ES-I3 (cell line): ENCODE measurements around the gene MRPL40.

Source experiments
- H3K36me3 ChIP-seq: 2 replicates; pipeline ENCODE4 v1.6.1; 2013; ENCODE audit warnings: mild to moderate bottlenecking, low read length, control low read depth, moderate library complexity; ENCODE audit not compliant: insufficient read depth
- H3K4me1 ChIP-seq: 2 replicates; pipeline ENCODE4 v1.6.1; 2013; ENCODE audit warnings: mild to moderate bottlenecking, control low read depth, low read length; ENCODE audit not compliant: insufficient read depth
- H3K9ac ChIP-seq: 2 replicates; pipeline ENCODE4 v1.6.1; 2013; ENCODE audit warnings: low read depth, mild to moderate bottlenecking, low read length, moderate library complexity
- H3K9me3 ChIP-seq: 2 replicates; pipeline ENCODE4 v1.6.1; 2013; ENCODE audit warnings: mild to moderate bottlenecking, low read length, moderate library complexity; ENCODE audit not compliant: control insufficient read depth, insufficient read depth

The MRPL40 gene

DNA sequence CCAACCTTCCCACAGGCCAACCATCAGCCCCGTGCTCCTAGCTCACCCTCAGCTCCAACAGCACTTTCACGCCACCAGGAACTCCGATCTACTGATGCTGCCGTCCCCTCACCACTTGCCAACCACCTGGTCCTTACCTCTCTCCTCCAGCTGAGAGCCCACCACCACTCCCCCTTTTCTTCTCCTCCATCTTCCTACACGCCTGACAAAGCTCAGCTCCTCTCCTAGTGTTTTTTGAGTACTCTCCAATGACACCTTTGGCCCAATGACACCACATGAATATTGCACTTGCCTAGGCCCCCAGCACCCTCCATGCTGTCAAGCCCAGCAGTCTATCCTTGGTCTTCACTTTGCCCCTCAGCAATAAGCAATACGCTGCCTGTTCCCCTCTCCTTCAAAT lies 31.5 kb upstream of the MRPL40 start:
- Histone ChIP-seq H3K9ac (no peak overlapping the region), H3K36me3 (peaks cover 23% of the 10 kb centered on the region), H3K9me3 (no peaks in the 10 kb centered on the region), H3K4me1 (no peaks in the 10 kb centered on the region)

DNA sequence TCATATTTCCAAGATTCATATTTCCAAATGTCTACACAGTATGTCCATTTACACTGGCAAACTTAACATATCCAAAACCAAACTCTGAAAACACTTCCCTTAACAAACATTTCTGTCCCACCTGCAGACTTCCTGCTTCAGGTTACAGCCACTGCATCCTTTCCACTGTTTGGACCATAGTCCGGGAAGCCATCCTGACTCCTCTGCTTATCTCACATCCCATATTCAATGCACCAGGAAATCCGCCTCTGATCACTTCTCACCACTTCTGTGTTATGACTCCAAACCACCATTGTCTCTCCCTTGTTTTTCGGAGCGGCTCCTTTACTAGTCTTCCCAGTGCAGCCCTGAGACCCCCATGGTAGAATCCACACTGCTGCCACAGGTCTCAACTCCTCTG lies 30.9 kb upstream of the MRPL40 start:
- Histone ChIP-seq H3K9me3 (no peaks in the 10 kb centered on the region), H3K36me3 (peaks cover 24% of the 10 kb centered on the region), H3K9ac (no peak overlapping the region), H3K4me1 (no peaks in the 10 kb centered on the region)

GRCh38 chr22:19402642-19403191 lies 29.6 kb upstream of the MRPL40 start:
- H3K4me1 ChIP-seq = no peaks in the 10 kb centered on the region
- no peaks in the 10 kb centered on the region for H3K9me3 ChIP-seq
- peaks cover 23% of the 10 kb centered on the region for H3K36me3 ChIP-seq
- H3K9ac ChIP-seq = no peak overlapping the region

- Histone ChIP-seq H3K4me1 (no peaks in the 10 kb centered on the region), H3K9me3 (no peaks in the 10 kb centered on the region), H3K9ac (no peak overlapping the region), H3K36me3 (peaks cover 26% of the 10 kb centered on the region)
Observed at GRCh38 chr22:19404676-19405075, 27.7 kb upstream of the MRPL40 start.

DNA sequence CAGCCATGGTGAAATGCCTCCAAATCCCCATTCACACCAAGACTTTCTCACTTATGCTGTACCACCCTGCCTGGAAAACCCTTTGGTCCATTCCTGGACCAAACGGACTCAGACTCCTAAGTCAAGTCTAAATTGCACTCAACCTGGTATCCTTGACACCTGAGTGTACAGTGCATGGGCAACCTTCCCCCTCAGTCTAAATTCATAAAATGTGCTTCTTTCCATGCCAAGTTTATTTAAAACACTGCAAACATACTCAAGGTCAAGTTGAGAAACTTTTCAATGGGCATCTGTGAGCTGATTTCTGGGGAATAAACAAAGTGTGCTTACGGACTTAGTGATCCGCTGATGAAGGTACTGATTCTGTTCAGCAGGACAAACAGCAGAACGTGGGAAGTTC lies 27.2 kb upstream of the MRPL40 start:
- no peak overlapping the region for H3K9ac ChIP-seq
- no peaks in the 10 kb centered on the region for H3K9me3 ChIP-seq
- peaks cover 26% of the 10 kb centered on the region for H3K36me3 ChIP-seq
- no peaks in the 10 kb centered on the region for H3K4me1 ChIP-seq

- Histone ChIP-seq H3K9ac (no peak overlapping the region), H3K4me1 (no peaks in the 10 kb centered on the region), H3K9me3 (no peaks in the 10 kb centered on the region), H3K36me3 (peaks cover 26% of the 10 kb centered on the region)
Observed at GRCh38 chr22:19405652-19406051, 26.7 kb upstream of the MRPL40 start.

- Histone ChIP-seq H3K36me3 (peaks cover 26% of the 10 kb centered on the region), H3K4me1 (no peaks in the 10 kb centered on the region), H3K9me3 (no peaks in the 10 kb centered on the region), H3K9ac (no peak overlapping the region)
Observed at GRCh38 chr22:19406281-19406811, 26.0 kb upstream of the MRPL40 start.

- peaks cover 26% of the 10 kb centered on the region for H3K36me3 ChIP-seq
Observed at GRCh38 chr22:19406846-19407245, 25.5 kb upstream of the MRPL40 start.

GRCh38 chr22:19407649-19408606 lies 24.4 kb upstream of the MRPL40 start:
- H3K4me1 ChIP-seq = no peaks in the 10 kb centered on the region
- no peak overlapping the region for H3K9ac ChIP-seq
- peaks cover 26% of the 10 kb centered on the region for H3K36me3 ChIP-seq

More at GRCh38 chr22:19406846-19407245, 25.5 kb upstream of the MRPL40 start:
- Histone ChIP-seq H3K4me1 (no peaks in the 10 kb centered on the region), H3K9me3 (no peaks in the 10 kb centered on the region), H3K9ac (no peak overlapping the region)

DNA sequence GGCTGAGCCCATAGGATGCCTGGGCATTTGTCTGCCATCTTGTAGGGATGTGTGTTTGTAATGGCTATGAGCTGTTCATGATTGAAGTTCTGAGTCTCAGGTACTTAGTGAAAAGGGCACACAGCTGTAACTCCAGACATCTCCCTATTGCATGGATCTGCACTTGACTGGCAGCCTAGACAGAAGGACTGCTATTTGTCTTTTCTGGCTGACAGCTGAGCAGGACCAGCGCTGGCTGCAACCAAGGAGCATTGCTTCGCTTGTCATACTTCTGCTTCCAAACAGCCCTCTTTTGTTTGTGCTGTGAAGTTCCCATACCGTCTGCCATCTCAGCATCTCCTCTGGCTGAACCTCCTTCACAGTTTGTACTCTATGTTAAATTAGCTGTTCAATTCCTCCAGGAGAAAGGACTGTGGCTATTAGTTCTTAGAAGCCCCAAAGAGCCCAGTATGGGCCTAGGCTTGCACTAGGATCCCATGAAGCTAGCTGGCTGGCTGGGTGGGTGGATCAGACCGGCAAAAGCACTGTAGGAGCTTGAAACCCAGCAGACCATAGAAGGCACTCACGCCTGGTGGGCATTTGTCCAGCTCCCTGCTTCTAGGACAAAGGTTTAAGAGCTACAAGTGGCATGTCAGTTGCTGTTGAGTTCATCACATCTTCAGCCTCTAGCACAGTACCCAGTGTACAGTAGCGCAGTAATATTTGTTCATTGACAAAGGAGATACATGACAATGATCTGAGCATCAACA lies 21.2 kb upstream of the MRPL40 start:
- Histone ChIP-seq H3K36me3 (peaks cover 15% of the 10 kb centered on the region), H3K9ac (no peak overlapping the region), H3K4me1 (no peaks in the 10 kb centered on the region), H3K9me3 (no peaks in the 10 kb centered on the region)

More at GRCh38 chr22:19407649-19408606, 24.4 kb upstream of the MRPL40 start:
- H3K9me3 ChIP-seq = no peaks in the 10 kb centered on the region

- H3K9ac ChIP-seq = no peak overlapping the region
- H3K9me3 ChIP-seq = no peaks in the 10 kb centered on the region
- peaks cover 10% of the 10 kb centered on the region for H3K36me3 ChIP-seq
- no peaks in the 10 kb centered on the region for H3K4me1 ChIP-seq
Observed at GRCh38 chr22:19411690-19412045, 20.7 kb upstream of the MRPL40 start.

GRCh38 chr22:19412478-19412877 lies 19.9 kb upstream of the MRPL40 start:
- Histone ChIP-seq H3K4me1 (no peaks in the 10 kb centered on the region), H3K9me3 (no peaks in the 10 kb centered on the region), H3K9ac (no peak overlapping the region), H3K36me3 (peaks cover 10% of the 10 kb centered on the region)

GRCh38 chr22:19412923-19413322 lies 19.4 kb upstream of the MRPL40 start:
- Histone ChIP-seq H3K36me3 (peaks cover 5% of the 10 kb centered on the region), H3K9ac (no peak overlapping the region), H3K4me1 (no peaks in the 10 kb centered on the region), H3K9me3 (no peaks in the 10 kb centered on the region)

DNA sequence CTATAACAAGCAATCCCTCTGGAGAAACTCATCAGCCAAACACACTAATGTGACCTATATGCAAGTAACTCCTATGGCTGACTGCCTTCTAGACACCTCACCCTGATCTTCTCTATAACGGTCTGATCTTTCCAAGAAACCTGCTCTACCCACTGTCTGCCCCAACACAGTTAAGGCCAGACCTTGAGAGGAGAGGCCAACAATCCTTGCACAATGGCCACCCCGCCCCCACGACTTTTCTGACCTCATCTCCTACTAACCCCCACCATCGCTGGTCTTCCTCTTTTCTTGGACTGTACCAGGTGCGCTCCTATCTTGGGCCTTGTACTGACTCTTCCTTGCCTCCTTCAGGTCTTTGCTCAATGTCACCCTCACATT lies 13.3 kb upstream of the MRPL40 start:
- Histone ChIP-seq H3K36me3 (peaks cover 4% of the 10 kb centered on the region; the same call in 1 of the 2 replicates), H3K9me3 (no peaks in the 10 kb centered on the region), H3K9ac (no peak overlapping the region)

More for the DNA sequence above, 13.3 kb upstream of the MRPL40 start:
- H3K4me1 ChIP-seq = peaks cover 11% of the 10 kb centered on the region
